Measurements from ENCODE around the gene GTF2I. TPM values are rescaled to one million over a fixed set of nuclear protein-coding genes. Genes with fewer than 3 reads are reported as not detected.
"Not testable (repeated sequence)": the region's sequence is repeated elsewhere in the genome, so short reads cannot be mapped to it uniquely, and the experiment has no call there.

The GTF2I gene
- 520 TPM for polyA plus RNA-seq (ENCODE audit: insufficient read length)
- long read RNA-seq, donor 1, full-length matches to known transcripts: 41 of 76 reads
- long read RNA-seq, donor 1, partial matches to known transcripts: 35 of 76 reads
- long read RNA-seq, donor 1, other reads (novel, unspliced or antisense): 0 of 76 reads
- long read RNA-seq, donor 2, full-length matches to known transcripts: 28 of 46 reads
- long read RNA-seq, donor 2, partial matches to known transcripts: 18 of 46 reads
- long read RNA-seq, donor 2, other reads (novel, unspliced or antisense): 0 of 46 reads
- long read RNA-seq, donor 3, full-length matches to known transcripts: 26 of 55 reads
- long read RNA-seq, donor 3, partial matches to known transcripts: 29 of 55 reads
- long read RNA-seq, donor 3, other reads (novel, unspliced or antisense): 0 of 55 reads
- long read RNA-seq, donor 4, partial matches to known transcripts: 0 of 3 reads
- long read RNA-seq, donor 4, other reads (novel, unspliced or antisense): 0 of 3 reads
- long read RNA-seq, donor 5, full-length matches to known transcripts: 32 of 32 reads
- long read RNA-seq, donor 5, partial matches to known transcripts: 0 of 32 reads
- long read RNA-seq, donor 5, other reads (novel, unspliced or antisense): 0 of 32 reads
- long read RNA-seq, donor 6, full-length matches to known transcripts: 21 of 74 reads
- long read RNA-seq, donor 6, partial matches to known transcripts: 53 of 74 reads
- long read RNA-seq, donor 6, other reads (novel, unspliced or antisense): 0 of 74 reads
- long read RNA-seq, donor 7, full-length matches to known transcripts: 43 of 84 reads
- long read RNA-seq, donor 7, partial matches to known transcripts: 41 of 84 reads
- long read RNA-seq, donor 7, other reads (novel, unspliced or antisense): 0 of 84 reads
- long read RNA-seq, donor 8, full-length matches to known transcripts: 17 of 17 reads
- long read RNA-seq, donor 8, partial matches to known transcripts: 0 of 17 reads
- long read RNA-seq, donor 8, other reads (novel, unspliced or antisense): 0 of 17 reads

DNA sequence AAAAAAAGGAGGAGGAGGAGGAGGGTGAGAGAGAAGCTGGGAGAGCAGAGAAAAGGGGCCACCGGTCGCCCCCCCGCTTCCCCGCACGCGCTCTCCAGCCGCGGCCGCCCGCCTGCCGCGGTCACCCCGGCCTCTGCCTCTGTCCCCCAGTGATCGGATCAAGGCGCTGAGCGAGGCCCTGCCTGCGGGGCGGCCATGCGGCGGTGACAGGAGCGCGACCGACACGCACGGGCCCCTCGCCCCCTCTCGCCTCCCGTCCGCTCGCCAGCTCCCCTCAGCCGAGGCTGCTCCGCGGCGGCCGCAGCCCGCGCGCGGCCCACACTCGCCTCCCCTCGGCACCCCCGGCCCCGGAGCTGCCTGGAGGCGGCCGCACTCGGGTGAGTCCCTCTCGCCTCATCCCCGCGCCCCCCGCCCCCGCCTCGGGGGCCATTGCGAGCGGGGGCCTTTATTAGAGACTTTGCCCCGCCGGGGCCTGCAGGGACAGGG is at the start of gene GTF2I:
Gene GTF2I (plus strand): TSS at position 27 of the 486 bp plus-strand sequence. CDS start 31,411 bp downstream, outside the sequence.
- no peak for DNase-seq

DNA sequence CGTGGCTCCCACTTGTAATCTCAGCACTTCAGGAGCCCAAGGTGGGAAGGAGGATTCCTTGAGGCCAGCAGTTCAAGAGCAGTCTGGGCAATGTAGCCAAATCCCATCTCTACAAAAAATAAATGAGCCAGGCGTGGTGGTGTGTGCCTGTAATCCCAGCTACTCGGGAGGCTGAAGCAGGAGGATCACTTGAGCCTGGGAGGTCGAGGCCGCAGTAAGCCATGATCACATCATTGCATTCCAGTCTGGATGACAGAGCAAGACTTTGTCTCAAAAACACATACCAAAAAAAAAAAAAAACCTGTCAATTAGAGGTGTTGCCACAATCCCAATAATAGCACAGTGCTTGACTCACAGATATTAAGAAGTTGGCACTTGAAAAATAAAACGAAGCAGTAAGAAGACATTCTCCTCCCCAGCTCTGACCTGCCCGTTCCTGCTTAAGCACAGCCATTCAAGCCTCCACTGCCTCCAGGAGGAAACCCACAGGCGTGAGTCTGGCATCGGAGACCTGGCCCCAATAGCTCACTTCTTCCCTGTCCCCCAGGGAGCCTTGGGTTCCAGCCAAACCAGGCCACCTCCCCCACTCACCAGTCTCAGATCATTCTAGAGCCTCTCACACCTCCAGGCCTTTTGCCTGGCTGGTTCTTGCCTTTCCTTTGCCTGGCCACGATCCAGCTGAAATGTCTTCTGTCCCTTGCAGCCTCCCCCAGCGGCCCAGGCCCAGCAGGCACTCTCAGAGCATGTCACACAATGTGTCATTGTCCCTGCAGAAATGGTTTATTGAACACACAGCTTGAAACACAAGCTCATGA is 45.3 kb upstream of the GTF2I start:
- DNase-seq: no peak

- no peak for DNase-seq
Measured at GRCh38 chr7:74615933-74616780, 41.4 kb upstream of the GTF2I start.

GRCh38 chr7:74617180-74617744 is 40.3 kb upstream of the GTF2I start:
- DNase-seq: peak; percentile 64

DNA sequence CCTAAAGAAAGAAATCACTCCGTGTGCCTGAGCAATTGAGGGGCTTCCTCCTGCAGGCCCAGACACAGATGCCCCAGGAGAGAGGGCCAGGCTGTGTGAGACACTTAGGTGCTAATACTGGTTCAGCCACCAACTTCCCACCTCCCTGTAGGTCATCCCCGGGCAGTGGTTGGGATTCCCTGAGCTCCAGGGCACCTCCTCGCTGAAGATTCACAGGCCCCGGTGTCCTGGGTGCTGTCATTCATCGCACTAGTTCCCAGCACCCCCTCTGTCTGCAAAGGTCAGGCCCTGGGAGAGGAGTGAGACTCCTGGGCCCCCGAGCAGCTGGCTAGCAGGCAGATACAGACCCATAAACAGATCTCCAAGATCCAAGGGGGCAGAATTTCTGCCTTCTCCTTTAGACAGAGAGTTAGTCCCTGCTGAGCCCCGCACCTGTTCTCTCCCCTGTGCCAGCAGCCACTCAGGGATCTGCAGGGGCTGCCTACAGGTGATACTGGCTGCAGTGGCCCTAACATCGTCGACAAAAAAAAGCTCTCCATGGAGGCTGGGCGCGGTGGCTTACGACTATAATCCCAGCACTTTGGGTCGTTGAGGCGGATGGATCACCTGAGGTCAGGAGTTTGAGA is 38.2 kb upstream of the GTF2I start:
- DNase-seq: no peak

DNA sequence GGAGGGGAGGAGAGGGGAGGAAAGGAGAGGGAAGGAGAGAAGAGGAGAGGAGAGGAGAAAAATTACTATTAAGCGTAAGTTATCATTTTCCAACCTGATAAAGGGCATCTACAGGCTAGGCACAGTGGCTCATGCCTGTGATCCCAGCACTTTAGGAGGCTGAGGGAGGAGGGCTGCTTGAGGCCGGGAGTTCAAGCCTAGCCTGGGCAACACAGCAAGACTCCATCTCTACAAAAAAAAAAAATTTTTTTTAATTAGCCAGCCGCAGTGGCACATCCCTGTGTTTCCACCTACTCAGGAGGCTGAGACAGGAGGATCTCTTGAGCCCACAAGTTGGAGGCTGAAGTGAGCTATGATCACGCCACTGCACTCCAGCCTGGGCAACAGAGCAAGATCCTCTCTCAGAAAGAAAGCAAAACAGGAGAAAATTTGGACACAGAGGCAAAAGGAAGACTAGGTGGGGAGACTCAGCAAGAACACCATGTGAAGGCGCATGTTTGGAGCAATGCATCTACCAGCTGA is 35.2 kb upstream of the GTF2I start:
- no peak for DNase-seq

GRCh38 chr7:74623135-74623534 is 34.4 kb upstream of the GTF2I start:
- no peak for DNase-seq

DNA sequence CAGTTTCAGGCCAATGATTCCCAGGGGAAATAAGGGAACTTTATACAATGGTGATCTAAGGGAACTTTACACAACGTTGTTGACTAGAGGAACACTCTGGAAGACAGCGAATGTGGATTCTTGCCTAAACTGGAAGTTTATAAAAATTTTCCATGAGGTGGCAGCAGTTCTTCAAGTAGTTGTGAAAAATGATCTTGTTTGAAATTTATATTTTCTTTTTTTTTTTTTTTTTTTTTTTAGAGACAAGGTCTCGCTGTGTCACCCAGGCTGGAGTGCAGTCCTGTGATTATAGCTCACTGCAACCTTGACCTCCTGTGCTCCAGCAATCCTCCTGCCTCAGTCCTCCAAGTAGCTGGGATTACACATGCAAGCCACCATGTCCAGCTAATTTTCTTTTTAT is 32.1 kb upstream of the GTF2I start:
- no peak for DNase-seq

- DNase-seq: no peak
Measured at GRCh38 chr7:74627661-74628411, 29.7 kb upstream of the GTF2I start.

DNA sequence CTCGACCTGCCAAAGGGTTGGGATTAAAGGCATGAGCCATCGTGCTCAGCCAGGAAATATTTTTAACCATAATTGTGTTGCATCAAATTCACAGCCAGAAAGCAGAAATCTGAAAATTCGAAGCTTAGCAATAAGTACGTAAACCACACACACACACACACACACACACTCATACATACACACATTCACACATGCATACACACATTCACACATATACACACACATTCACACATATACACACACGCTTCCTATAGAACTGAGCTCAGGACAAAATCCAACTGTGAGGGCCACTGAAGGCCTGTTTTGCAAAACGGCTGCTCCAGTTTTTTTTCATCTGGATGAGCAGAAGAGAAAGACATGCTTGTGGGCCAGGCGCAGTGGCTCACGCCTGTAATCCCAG is 25.0 kb upstream of the GTF2I start:
- no peak for DNase-seq

DNA sequence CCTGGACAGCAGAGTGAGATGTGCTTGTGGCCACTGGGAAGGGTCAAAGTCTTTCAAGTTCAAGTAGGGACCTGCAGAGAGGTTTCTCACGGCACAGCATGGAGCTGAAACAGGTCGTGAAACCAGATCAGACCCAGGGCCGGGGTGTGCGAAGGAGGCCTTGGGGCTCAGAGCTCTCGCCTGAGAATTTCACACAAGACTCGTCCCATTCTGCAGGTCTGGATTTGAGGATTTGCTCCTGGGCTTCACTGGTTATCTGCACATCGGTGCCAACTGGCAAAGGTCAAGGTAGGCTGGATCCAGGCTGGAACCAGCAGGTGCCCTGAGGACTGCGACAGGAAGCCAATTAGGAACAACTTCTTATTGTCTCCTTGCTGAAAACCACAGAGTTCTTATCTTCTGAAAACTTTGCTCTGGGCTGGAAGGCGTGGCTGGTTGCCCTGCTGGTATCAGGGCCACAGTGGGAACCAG is 24.0 kb upstream of the GTF2I start:
- no peak for DNase-seq

- DNase-seq: no peak
Measured at GRCh38 chr7:74637745-74638144, 19.8 kb upstream of the GTF2I start.

DNA sequence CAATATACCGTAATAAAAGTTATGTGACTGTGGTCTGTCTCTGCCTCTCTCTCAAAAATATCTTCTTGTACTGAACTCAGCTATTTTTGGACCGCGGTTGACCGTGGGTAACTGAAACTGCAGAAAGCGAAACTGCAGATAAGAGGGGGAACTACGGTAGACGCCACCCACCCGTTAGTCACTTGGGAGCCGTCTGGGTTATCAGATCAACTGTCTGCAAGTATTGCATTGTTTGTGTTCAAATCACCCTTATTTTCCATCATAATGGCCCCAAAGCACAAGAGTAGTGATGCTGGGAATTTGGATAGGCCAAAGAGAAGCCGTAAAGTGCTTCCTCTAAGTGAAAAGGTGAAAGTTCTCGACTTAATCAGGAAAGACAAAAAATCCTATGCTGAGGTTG is 7.5 kb upstream of the GTF2I start:
- not testable (repeated sequence) for DNase-seq

DNA sequence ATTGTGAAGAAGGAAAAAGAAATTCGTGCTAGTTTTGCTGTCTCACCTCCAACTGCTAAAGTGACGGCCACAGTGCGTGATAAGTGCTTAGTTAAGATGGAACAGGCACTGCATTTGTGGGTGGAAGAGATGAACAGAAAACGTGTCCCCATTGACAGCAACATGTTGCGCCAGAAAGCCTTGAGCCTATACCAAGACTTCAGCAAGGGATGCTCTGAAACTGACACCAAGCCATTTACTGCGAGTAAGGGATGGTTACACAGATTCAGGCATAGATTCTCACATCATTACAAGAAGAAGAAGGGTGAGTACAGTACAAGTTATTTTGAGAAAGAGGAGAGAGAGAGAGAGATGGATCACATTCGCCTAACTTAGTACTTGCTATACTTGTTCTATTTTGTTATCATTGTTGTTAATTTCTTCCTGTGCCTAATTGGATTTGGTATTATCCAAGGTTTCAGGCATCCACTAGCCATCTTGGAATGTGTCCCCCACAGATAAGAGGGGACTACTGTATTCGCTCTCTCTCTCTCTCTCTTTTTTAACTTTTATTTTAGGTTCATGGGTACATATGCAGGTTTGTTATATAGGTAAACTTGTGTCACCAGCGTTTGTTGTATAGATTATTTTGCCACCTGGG is 6.9 kb upstream of the GTF2I start:
- DNase-seq: not testable (repeated sequence)

- DNase-seq: not testable (repeated sequence)
Measured at GRCh38 chr7:74651133-74651504, 6.4 kb upstream of the GTF2I start.

DNA sequence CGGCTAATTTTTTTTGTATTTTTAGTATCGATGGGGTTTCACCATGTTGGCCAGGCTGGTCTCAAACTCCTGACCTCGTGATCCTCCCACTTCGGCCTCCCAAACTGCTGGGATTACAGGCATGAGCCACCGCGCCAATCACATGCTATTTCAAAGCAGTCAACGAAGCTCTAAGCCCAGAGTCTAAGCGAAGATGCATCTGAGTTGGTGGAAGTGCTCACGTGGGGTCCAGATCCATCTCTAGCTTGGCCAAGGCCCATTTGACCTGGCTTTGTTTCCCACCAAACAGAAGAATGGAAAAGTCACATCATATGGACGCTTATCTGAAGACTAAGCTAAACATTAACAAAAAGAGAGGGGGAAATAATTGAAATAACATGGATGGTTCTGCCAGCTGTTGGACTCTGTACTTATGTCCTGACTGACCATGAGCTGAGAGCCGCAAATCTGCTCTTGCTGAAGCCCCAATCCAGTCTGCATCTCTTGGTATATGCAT is 3.8 kb upstream of the GTF2I start:
- no peak for DNase-seq

DNA sequence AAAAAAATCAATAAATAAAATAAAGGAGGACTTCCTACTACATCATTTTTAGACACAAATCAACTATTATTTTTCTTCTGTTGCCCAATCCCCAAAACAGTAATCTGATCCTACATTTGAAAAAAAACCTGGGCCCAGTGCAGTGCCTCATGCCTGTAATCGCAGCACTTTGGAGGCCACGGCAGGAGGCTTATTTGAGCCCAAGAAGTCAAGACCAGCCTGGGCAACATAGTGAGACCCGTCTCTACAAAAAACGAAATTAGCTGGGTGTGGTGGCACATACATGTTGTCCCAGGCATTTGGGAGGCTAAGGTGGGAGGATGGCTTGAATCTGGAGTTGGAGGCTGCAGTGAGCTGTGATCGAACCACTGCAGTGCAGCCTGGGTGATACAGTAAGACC is 2.7 kb upstream of the GTF2I start:
- DNase-seq: no peak

DNA sequence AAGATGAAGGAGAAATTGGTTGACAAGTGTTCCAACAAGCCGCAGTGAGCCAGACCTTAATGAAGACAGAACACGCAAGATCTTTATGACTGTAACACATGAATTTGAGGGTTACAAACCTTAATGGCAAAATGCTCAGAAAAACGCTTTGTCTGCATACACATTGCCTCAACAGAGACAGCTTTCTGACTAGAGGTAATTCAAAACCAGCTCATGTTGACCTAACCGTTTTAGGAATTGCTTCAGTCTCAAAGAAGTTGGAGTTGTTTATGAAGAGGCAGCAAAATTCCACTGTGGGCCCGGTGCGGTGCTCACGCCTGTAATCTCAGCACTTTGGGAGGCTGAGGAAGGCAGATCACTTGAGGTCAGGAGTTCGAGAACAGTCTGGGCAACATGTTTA is 2.2 kb upstream of the GTF2I start:
- peak; percentile 72 for DNase-seq
